C4-2B (cell line): Measurements from ENCODE around the gene PTDSS2.

ENCODE experiments used
- H3K27ac ChIP-seq: fragments of 450-650 bp; 2 replicates; pipeline ENCODE4 v1.5.1; 2017
- CTCF ChIP-seq: fragments of 450-650 bp; conservative IDR thresholded peaks from 2 replicates; pipeline ENCODE4 v1.5.1; 2017; ENCODE audit warnings: mild to moderate bottlenecking
- ZFX ChIP-seq: fragments of 450-650 bp; IDR thresholded peaks from 2 replicates; pipeline ENCODE4 v1.6.1; 2017

The PTDSS2 gene

GRCh38 chr11:539971-540481 is 89.9 kb downstream of the PTDSS2 start:
- no peak for TF ChIP-seq ZFX
- TF ChIP-seq CTCF, result no peak
- no peak overlapping the region for H3K27ac ChIP-seq
